OCI-LY3 (cell line): ENCODE measurements around the gene TBC1D32.

Experiments used
- CTCF ChIP-seq: fragments of 200-600, 300-600 bp; sonication (generic); IDR thresholded peaks from 2 replicates; pipeline ENCODE4 v1.5.1; 2014; ENCODE audit warnings: antibody characterized with exemption, low read length, low read depth
- EZH2phosphoT487 ChIP-seq: fragments of 200-600 bp; shearing (Covaris generic); IDR thresholded peaks from 2 replicates; pipeline ENCODE4 v1.6.1; 2018; ENCODE audit warnings: antibody characterized with exemption, mixed run types, low read depth

- TF ChIP-seq CTCF (no peak), EZH2phosphoT487 (no peak)
These were observed 91.9 kb downstream of the TBC1D32 start for GRCh38 chr6:121242386-121242785.
